BJ (cell line): Measurements from ENCODE around the gene STAU1. TPM values are rescaled to one million over a fixed set of nuclear protein-coding genes. Genes with fewer than 3 reads are reported as not detected.
"Not testable (repeated sequence)": the region's sequence is repeated elsewhere in the genome, so short reads cannot be mapped to it uniquely, and the experiment has no call there.

Source experiments
- CTCF ChIA-PET: fragments of 350-600 bp; formaldehyde crosslinking; extraction: SDS; loops from one replicate; lab custom pipeline; 2021; ENCODE audit warnings: antibody characterized with exemption, inconsistent platforms; lab: Yijun Ruan, JAX
- POLR2A ChIA-PET: fragments of 300-600 bp; sonication (Branson Sonifier 250); formaldehyde crosslinking; extraction: SDS; loops from one replicate; lab custom pipeline; 2021; ENCODE audit warnings: antibody characterized with exemption; lab: Charles Lee
- DNase-seq: peaks from one replicate; pipeline ENCODE4 v3.0.0-alpha.2; 2011; ENCODE audit warnings: low read depth
- H3K27me3 ChIP-seq: 2 replicates; pipeline ENCODE4 v1.6.0; 2011; ENCODE audit warnings: low read length; ENCODE audit not compliant: control insufficient read depth, insufficient read depth
- H3K36me3 ChIP-seq: 2 replicates; pipeline ENCODE4 v1.5.1; 2011; ENCODE audit warnings: low read length; ENCODE audit not compliant: control insufficient read depth, insufficient read depth
- H3K4me3 ChIP-seq: 2 replicates; pipeline ENCODE4 v1.5.1; 2011; ENCODE audit warnings: low read depth, mild to moderate bottlenecking, control low read depth, low read length
- CTCF ChIP-seq: IDR thresholded peaks from 2 replicates; pipeline ENCODE4 v1.5.1; 2011; ENCODE audit warnings: low read depth, mild to moderate bottlenecking, control low read depth, inconsistent platforms, low read length, moderate library complexity; ENCODE audit not compliant: insufficient read depth
- polyA plus RNA-seq: library from polyadenylated mRNA; depleted of rRNA; stranded (reverse); fragments of >200 nt; gene quantifications from 2 replicates; pipeline ENCODE4 v1.2.3, GENCODE V29; 2011

STAU1 gene
- polyA plus RNA-seq, 1 experiment, result 49.3 TPM

DNA sequence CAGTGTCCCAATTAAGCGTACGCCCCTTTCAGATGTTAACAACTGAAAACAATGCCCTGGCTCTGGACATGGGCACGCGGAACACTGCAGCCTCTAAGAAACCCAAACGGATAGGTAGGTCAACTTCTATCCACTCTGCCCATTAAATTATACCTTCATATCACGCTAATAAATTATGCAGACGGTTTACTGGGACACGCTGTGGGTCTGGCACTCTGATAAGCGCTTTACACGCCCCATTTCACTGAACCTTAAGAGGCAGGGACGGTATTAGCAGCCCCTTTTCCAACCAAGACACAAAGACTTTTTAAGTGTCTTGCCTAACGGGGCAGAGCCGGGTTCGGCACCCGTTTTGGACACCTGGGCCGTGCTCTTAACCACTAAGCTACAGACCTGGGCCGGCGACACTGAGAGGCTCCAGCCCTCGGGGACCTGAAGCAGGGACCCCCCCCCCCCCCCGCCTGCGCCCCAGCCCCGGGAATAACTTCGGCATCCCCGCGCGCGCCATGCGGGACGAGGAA, 744 bp downstream of the STAU1 start:
- CTCF ChIA-PET, result interaction anchor here (1.0 kb wide), 1 partner anchor 30 kb away, joined by 3 read pairs; no protein-coding TSS in a partner anchor
- no peak for DNase-seq
- TF ChIP-seq CTCF, result no peak
- POLR2A ChIA-PET, result no interaction called here
- H3K27me3 ChIP-seq, result no peaks in the 10 kb centered on the region
- H3K36me3 ChIP-seq, result no peaks in the 10 kb centered on the region
- H3K4me3 ChIP-seq, result peak overlapping the region; percentile 55

DNA sequence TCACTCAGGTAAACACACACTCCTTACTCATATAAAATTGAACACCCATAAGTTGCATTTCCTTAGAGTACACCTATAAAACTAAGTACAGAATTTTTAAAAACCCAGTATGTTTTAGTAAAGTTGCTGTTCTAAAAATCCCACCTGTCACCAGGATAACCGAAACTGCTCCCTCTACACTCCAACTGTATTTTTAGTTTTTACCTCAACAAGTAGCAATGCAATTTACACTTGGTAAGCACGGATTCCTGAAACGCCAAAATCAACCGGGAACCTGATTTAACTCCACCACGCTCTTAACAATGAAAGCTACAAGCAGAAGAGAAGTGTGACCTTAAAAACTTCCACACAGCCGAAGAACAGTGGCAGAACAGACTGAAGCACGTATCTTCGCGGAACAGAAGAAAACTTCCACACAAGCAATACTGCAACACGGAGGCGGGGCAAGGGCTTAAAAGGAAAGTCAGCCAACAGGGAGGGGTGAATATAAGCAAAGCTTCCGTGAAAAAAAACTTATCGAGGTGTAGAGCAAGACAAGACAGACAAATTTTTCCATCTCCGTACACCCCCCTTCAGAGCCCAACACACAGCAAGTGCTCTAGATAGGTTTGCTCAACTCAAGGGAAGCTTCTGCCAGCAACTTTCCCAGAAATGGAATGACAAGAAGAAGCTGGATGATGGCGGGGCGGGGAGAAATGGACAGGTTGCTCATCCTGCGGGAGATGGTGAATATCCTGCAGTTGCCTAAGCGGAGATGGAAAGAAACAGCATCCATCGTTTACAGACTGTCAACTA, 1.4 kb downstream of the STAU1 start:
- Histone ChIP-seq H3K36me3 (no peaks in the 10 kb centered on the region), H3K4me3 (peak overlapping the region; percentile 55), H3K27me3 (no peaks in the 10 kb centered on the region)
- DNase-seq, result no peak
- no peak for TF ChIP-seq CTCF
- ChIA-PET CTCF (interaction anchor here (1.0 kb wide), 1 partner anchor 30 kb away, joined by 3 read pairs; no protein-coding TSS in a partner anchor), POLR2A (no interaction called here)

- H3K27me3 ChIP-seq, result no peaks in the 10 kb centered on the region
- DNase-seq, result no peak
- ChIA-PET POLR2A (no interaction called here), CTCF (interaction anchor here (0.8 kb wide), 1 partner anchor 32 kb away, joined by 5 read pairs; no protein-coding TSS in a partner anchor)
- no peaks in the 10 kb centered on the region for H3K36me3 ChIP-seq
- TF ChIP-seq CTCF, result no peak
- no peak overlapping the region for H3K4me3 ChIP-seq
Measured at GRCh38 chr20:49185071-49185761, 2.9 kb downstream of the STAU1 start.

DNA sequence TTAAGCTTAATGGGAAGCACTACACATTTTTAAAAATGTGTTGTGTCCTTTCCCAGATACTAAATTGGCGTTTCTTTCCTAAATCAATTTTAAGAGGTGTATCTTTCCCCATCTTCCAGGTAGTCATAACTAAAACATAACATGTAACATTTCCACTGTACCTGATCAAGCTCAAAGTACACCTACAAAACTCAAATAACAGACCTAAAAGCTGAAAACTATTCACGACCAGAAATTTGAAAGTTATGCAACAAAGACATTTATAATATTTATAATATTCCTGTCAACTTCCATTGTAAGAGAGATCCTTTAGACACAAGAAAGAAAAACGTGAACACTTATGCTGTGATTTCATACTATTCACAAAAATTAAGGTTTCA, 3.5 kb downstream of the STAU1 start:
- ChIA-PET CTCF (interaction anchor here (0.8 kb wide), 1 partner anchor 33 kb away, joined by 5 read pairs; no protein-coding TSS in a partner anchor), POLR2A (no interaction called here)
- H3K27me3 ChIP-seq, result no peaks in the 10 kb centered on the region
- DNase-seq, result no peak
- no peaks in the 10 kb centered on the region for H3K36me3 ChIP-seq
- H3K4me3 ChIP-seq, result no peak overlapping the region
- TF ChIP-seq CTCF, result no peak

DNA sequence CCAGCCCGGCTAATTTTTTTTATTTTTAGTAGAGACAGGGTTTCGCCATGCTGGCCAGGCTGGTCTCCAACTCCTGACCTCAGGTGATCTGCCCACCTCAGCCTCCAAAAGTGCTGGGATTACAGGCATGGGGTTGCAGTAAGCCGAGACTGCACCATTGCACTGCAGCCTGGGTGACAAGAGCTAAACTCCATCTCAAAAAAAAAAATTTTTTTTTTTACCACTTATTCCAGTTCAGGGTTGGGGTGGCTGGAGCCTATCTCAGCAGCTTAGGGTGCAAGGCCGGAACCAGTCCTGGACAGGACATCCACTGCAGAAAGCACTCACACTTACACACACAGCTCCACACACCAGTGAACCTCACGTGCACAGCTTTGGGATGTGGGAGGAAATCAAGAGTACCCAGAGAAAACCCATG, 4.0 kb downstream of the STAU1 start:
- POLR2A ChIA-PET, H3K4me3 ChIP-seq, H3K27me3 ChIP-seq, DNase-seq, H3K36me3 ChIP-seq: not testable (repeated sequence)
- CTCF ChIA-PET, result interaction anchor here (0.6 to 2.4 kb wide), 2 partner anchors 33 to 62 kb away, joined by 3 to 8 read pairs; no protein-coding TSS in a partner anchor
